Effector memory CD4-positive, alpha-beta T cell (primary cell): ENCODE data around the gene PITPNM2.

Experiments
- DNase-seq, 3 donors: peaks; one replicate each; pipeline ENCODE4 v3.0.0-alpha.2; 2020
- H3K27ac ChIP-seq: 2 replicates; pipeline ENCODE4 v1.7.0; 2013; ENCODE audit warnings: mild to moderate bottlenecking, low read length, moderate library complexity; ENCODE audit not compliant: insufficient read depth, poor library complexity, severe bottlenecking
- H3K27me3 ChIP-seq: replicated peaks from 2 replicates; pipeline ENCODE4 v1.7.0; 2013; ENCODE audit warnings: mild to moderate bottlenecking, low read length; ENCODE audit not compliant: insufficient read depth, control insufficient read depth, poor library complexity, severe bottlenecking
- H3K36me3 ChIP-seq: 2 replicates; pipeline ENCODE4 v1.7.0; 2013; ENCODE audit warnings: mild to moderate bottlenecking, low read length, moderate library complexity; ENCODE audit not compliant: control insufficient read depth, insufficient read depth
- H3K4me1 ChIP-seq: 2 replicates; pipeline ENCODE4 v1.7.0; 2013; ENCODE audit warnings: low read length, mild to moderate bottlenecking; ENCODE audit not compliant: control insufficient read depth, insufficient read depth, poor library complexity, severe bottlenecking
- H3K4me3 ChIP-seq: 2 replicates; pipeline ENCODE4 v1.7.0; 2013; ENCODE audit warnings: low read length, low read depth, mild to moderate bottlenecking; ENCODE audit not compliant: insufficient read depth, poor library complexity, severe bottlenecking
- H3K9me3 ChIP-seq: 2 replicates; pipeline ENCODE4 v1.7.0; 2013; ENCODE audit warnings: mild to moderate bottlenecking, low read length, moderate library complexity; ENCODE audit not compliant: control insufficient read depth

PITPNM2 gene

DNA sequence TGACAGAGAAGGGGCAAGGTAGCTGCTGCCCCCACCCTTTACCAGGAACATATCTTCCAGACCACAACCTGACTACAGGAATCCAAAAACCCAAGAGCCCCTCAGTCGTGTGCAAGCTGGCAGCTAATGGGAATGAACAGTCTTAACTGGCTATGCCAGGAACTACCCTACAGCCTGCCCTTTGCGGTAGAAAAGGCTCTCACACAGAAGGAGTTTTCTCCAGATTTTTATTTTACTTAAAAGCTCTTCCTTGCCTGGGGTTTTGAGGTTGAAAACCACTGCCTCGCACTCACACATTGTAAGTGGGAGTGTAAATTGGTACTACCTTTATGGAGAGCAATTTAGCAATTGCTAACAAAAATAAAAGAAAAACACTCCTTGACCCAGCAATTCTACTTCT is 28.3 kb downstream of the PITPNM2 start:
- no peaks in the 10 kb centered on the region for H3K27me3 ChIP-seq
- no peaks in the 10 kb centered on the region for H3K36me3 ChIP-seq
- peak overlapping the region; percentile 22 for H3K27ac ChIP-seq
- peaks cover 15% of the 10 kb centered on the region for H3K4me1 ChIP-seq
- H3K4me3 ChIP-seq, result no peak overlapping the region
- H3K9me3 ChIP-seq, result no peaks in the 10 kb centered on the region
- no peak for DNase-seq

DNA sequence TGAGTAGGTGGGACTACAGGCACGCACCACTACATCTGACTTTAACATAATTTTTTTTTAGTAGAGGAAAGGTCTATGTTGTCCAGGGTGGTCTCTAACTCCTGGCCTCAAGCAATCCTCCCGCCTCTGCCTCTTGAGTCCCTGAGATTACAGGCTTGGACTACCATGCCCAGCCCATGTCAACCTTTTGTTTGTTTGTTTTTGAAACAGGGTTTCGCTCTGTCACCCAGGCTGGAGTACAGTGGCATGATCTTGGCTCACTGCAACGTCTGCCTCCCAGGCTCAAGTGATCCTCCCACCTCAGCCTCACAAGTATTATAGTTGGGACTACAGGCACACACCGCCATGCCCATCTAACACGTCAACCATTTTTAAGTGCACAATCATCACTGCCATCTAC is 29.2 kb downstream of the PITPNM2 start:
- no peak for DNase-seq
- no peak overlapping the region for H3K4me3 ChIP-seq
- H3K36me3 ChIP-seq, result no peaks in the 10 kb centered on the region
- peak overlapping the region; percentile 18 for H3K27ac ChIP-seq
- peaks cover 15% of the 10 kb centered on the region for H3K4me1 ChIP-seq
- H3K27me3 ChIP-seq, result no peaks in the 10 kb centered on the region
- H3K9me3 ChIP-seq, result no peaks in the 10 kb centered on the region

- no peak for DNase-seq
- Histone ChIP-seq H3K9me3 (no peaks in the 10 kb centered on the region), H3K27ac (peak overlapping the region; percentile 42), H3K4me1 (peaks cover 15% of the 10 kb centered on the region), H3K27me3 (no peaks in the 10 kb centered on the region), H3K4me3 (no peak overlapping the region), H3K36me3 (no peaks in the 10 kb centered on the region)
Measured at GRCh38 chr12:123120452-123121166, 30.3 kb downstream of the PITPNM2 start.

DNA sequence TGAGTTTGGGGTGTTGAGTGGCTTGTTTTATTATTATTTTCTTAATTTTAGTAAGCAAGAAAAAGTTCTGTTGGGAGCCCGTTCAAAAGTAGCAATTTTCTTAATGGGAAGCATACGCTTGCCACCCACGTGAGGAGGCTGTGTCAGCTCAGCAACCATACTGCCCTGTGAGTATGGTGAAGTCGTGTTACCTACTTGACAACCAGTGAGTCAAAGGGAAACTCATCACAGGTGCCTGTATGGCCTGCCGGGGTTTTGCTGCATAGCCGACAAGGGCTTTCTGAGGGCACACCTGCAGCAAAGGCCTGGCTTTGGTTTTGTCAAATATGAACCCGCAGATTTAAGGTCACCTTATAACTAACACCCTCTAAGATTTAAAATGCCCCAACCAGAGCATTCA is 31.1 kb downstream of the PITPNM2 start:
- DNase-seq, result no peak

DNA sequence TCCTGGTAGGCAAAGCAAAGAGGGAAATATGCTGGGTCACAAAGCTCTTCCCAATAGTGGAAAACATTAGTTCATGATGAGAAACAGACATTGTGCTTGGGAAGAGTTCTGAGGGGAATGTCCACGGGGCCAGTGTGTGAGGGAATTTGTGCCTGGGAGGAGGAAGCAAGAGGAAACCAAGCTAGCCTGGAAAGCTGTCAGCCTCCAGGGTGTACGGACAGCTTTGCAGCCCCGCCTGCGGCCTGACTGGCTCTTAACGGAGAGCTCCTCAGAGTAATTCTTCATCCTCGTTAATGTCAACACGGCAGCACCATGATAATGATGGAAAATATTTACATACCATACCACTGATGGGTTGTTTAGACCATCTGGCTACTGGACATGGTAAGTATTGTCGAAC is 32.4 kb downstream of the PITPNM2 start:
- no peaks in the 10 kb centered on the region for H3K27me3 ChIP-seq
- no peaks in the 10 kb centered on the region for H3K9me3 ChIP-seq
- no peak overlapping the region for H3K4me3 ChIP-seq
- H3K36me3 ChIP-seq, result no peaks in the 10 kb centered on the region
- peaks cover 15% of the 10 kb centered on the region for H3K4me1 ChIP-seq
- DNase-seq, result no peak
- H3K27ac ChIP-seq, result no peak overlapping the region

More for the DNA sequence above, 31.1 kb downstream of the PITPNM2 start:
- no peak overlapping the region for H3K4me3 ChIP-seq
- H3K27ac ChIP-seq, result peak overlapping the region; percentile 42
- H3K36me3 ChIP-seq, result no peaks in the 10 kb centered on the region
- H3K9me3 ChIP-seq, result no peaks in the 10 kb centered on the region
- peaks cover 15% of the 10 kb centered on the region for H3K4me1 ChIP-seq
- H3K27me3 ChIP-seq, result no peaks in the 10 kb centered on the region

DNA sequence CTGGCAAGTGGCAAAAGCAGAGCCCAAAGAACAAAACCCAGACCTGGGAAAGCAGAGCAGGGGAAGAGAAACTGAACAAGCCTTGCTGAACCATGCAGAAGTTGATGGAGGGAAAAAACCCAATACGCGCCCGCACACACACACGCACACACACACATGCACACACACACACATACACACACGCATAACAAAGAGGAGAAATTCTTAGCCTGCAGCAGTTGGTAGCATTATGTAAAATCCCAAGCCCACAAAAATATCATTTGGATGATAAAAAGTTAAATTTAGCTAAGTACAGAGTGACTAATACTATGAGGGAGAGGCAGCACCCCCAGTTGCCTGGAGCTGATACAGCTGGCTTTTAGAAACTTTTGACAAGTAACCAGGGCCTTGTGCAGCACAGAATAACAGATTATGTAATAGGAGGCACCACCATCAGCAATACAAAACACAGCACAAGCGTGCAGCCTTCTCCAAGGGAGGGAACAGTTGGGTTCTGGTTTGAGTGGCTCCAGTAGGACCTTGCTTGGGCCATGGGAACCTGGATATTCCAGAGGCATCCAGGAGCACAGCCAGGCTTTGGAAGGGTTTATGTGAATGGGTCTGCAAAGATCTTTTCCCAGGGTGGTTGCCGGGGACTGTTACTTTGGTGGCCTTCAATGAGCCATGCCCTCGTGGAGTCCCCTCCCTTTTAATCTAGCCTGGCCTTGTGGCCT is 35.3 kb downstream of the PITPNM2 start:
- no peak for DNase-seq
- Histone ChIP-seq H3K36me3 (no peaks in the 10 kb centered on the region), H3K27me3 (no peaks in the 10 kb centered on the region), H3K9me3 (no peaks in the 10 kb centered on the region), H3K4me3 (no peak overlapping the region), H3K4me1 (peaks cover 8% of the 10 kb centered on the region), H3K27ac (no peak overlapping the region)

- Histone ChIP-seq H3K27me3 (no peaks in the 10 kb centered on the region), H3K9me3 (no peaks in the 10 kb centered on the region), H3K4me1 (no peaks in the 10 kb centered on the region), H3K27ac (no peak overlapping the region), H3K4me3 (no peak overlapping the region), H3K36me3 (no peaks in the 10 kb centered on the region)
- no peak for DNase-seq
Measured at GRCh38 chr12:123114304-123115083, 36.4 kb downstream of the PITPNM2 start.

GRCh38 chr12:123113026-123113425 is 37.9 kb downstream of the PITPNM2 start:
- H3K4me3 ChIP-seq, result no peak overlapping the region
- H3K27me3 ChIP-seq, result no peaks in the 10 kb centered on the region
- no peaks in the 10 kb centered on the region for H3K9me3 ChIP-seq
- no peak for DNase-seq
- no peaks in the 10 kb centered on the region for H3K36me3 ChIP-seq
- H3K4me1 ChIP-seq, result no peaks in the 10 kb centered on the region
- H3K27ac ChIP-seq, result no peak overlapping the region

DNA sequence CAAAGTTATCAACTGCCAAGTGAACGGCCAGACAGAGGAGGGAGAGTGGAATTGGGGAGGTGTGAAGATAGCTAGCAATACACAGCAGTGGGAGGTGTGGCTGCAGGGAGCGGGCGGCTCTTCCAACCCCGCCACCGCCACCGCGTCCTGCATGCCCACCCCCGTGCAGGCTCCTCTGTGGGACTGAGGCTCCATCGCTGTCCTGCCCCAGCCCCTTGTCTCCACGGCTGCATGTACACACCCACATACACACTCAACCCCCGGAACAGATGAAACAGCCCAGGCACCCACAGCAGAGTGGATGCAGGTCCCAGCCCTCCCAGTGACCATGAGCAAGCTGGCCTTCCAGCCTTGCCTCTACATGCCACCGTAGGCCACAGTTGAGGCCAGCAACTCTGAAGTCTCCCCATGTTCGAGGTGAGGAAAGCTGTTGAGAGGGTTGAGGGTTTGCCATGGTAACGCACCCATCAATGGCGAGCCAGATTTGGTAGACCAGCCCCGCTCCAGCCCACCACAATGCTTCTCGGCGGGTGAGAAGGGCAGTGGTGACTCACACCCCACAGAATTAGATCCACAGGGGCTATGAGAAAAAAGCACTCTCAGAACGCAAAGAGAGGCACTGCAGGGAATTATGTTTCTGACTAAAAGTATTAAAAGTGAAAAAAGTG is 39.3 kb downstream of the PITPNM2 start:
- H3K27ac ChIP-seq, result no peak overlapping the region
- peaks cover 12% of the 10 kb centered on the region for H3K4me1 ChIP-seq
- no peaks in the 10 kb centered on the region for H3K9me3 ChIP-seq
- DNase-seq, result no peak
- H3K27me3 ChIP-seq, result no peaks in the 10 kb centered on the region
- H3K4me3 ChIP-seq, result no peak overlapping the region
- H3K36me3 ChIP-seq, result no peaks in the 10 kb centered on the region
